HG03280 (cell line): ENCODE measurements around the gene RBL1.
"Not testable (repeated sequence)": the region's sequence is repeated elsewhere in the genome, so short reads cannot be mapped to it uniquely, and the experiment has no call there.

Experiments
- ATAC-seq: cut with Tn5 transposase; IDR thresholded peaks from one replicate; pipeline ENCODE4 v1.9.1; 2021; ENCODE audit warnings: mild to moderate bottlenecking, moderate library complexity; ENCODE audit not compliant: unreplicated experiment

Gene RBL1

GRCh38 chr20:37000171-37000570 is 95.6 kb downstream of the RBL1 start:
- ATAC-seq: not testable (repeated sequence)

GRCh38 chr20:36998652-36999051 is 97.1 kb downstream of the RBL1 start:
- no peak for ATAC-seq

- ATAC-seq: no peak
These were observed 98.7 kb downstream of the RBL1 start for GRCh38 chr20:36997121-36997520.

GRCh38 chr20:36994221-36994620 is 101.6 kb downstream of the RBL1 start:
- not testable (repeated sequence) for ATAC-seq

GRCh38 chr20:36992802-36993334 is 102.9 kb downstream of the RBL1 start:
- no peak for ATAC-seq

- ATAC-seq: no peak
These were observed 104.1 kb downstream of the RBL1 start for GRCh38 chr20:36991703-36992102.

- ATAC-seq: no peak
These were observed 106.0 kb downstream of the RBL1 start for GRCh38 chr20:36989797-36990196.

GRCh38 chr20:36988494-36988966 is 107.3 kb downstream of the RBL1 start:
- no peak for ATAC-seq

- no peak for ATAC-seq
These were observed 111.5 kb downstream of the RBL1 start for GRCh38 chr20:36984257-36984638.

GRCh38 chr20:36975099-36975818 is 120.5 kb downstream of the RBL1 start:
- no peak for ATAC-seq

- ATAC-seq: no peak
These were observed 121.1 kb downstream of the RBL1 start for GRCh38 chr20:36974660-36975059.

GRCh38 chr20:36971103-36971502 is 124.7 kb downstream of the RBL1 start:
- ATAC-seq: no peak

GRCh38 chr20:36969478-36970186 is 126.2 kb downstream of the RBL1 start:
- ATAC-seq: no peak

- no peak for ATAC-seq
These were observed 126.7 kb downstream of the RBL1 start for GRCh38 chr20:36969051-36969450.

- ATAC-seq: no peak
These were observed 128.2 kb downstream of the RBL1 start for GRCh38 chr20:36967636-36968035.

GRCh38 chr20:36966965-36967364 is 128.8 kb downstream of the RBL1 start:
- not testable (repeated sequence) for ATAC-seq

- ATAC-seq: not testable (repeated sequence)
These were observed 133.3 kb downstream of the RBL1 start for GRCh38 chr20:36962354-36962941.

- ATAC-seq: no peak
These were observed 136.6 kb downstream of the RBL1 start for GRCh38 chr20:36959242-36959641.

GRCh38 chr20:36957875-36958667 is 137.7 kb downstream of the RBL1 start:
- ATAC-seq: no peak

- ATAC-seq: no peak
These were observed 139.1 kb downstream of the RBL1 start for GRCh38 chr20:36956674-36957073.

GRCh38 chr20:36956016-36956415 is 139.8 kb downstream of the RBL1 start:
- no peak for ATAC-seq
